Tibial nerve (tissue), 3 donors: Measurements from ENCODE around the gene ANO7.

Source experiments
- CTCF ChIP-seq, 5 experiments: fragments of 200-600 bp in 3 of 5; fragments of 450-650 bp in 2 of 5; sonication (generic) in 3 of 5; IDR thresholded peaks; one replicate each; pipeline ENCODE4 v1.5.1; 2016 to 2019; ENCODE audit warnings: antibody characterized with exemption in 5 of 5, mild to moderate bottlenecking in 3 of 5, moderate library complexity in 2 of 5
- POLR2A ChIP-seq, 2 donors: fragments of 450-650 bp; IDR thresholded peaks; one replicate each; pipeline ENCODE4 v1.6.1; 2017; ENCODE audit warnings: antibody characterized with exemption in 2 of 2, mild to moderate bottlenecking in 2 of 2, moderate library complexity in 2 of 2

DNA sequence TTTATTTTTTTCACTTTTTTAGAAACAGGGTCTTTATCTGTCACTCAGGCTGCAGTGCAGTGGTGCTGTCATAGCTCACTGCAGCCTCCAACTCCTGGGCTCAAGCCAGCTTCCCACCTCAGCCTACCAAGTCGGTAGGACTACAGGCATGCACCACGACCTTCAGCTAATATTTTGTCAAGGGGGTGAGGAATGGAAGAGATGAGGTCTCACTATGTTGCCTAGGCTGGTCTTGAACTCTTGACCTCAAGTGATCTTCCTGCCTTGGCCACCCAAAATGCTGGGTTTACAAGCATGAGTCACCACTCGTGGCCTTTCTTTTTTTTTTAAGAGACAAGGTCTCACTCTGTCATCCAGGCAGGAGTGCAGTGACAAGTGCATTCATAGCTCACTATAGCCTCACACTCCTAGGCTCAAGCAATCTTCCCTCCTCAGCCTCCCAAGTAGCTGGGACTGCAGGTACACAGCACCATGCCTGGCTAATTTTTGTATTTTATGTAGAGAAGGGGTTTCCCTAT, 24.8 kb upstream of the ANO7 start:
- TF ChIP-seq CTCF (IDR thresholded peaks at IDR 0.05): no peak
- no peak for TF ChIP-seq POLR2A (IDR thresholded peaks at IDR 0.05)
